Activated CD8-positive, alpha-beta T cell treated with anti-CD3 and anti-CD28 coated beads for 36 hours (primary cell): ENCODE data around the gene KL. TPM values are rescaled to one million over a fixed set of nuclear protein-coding genes. Genes with fewer than 3 reads are reported as not detected.

ENCODE experiments used
- ATAC-seq: fragments of 200-7000 bp; cut with Tn5 transposase; one replicate; pipeline ENCODE4 v1.10.0; 2021; ENCODE audit warnings: mild to moderate bottlenecking, moderate library complexity
- CTCF ChIA-PET: fragments of 350-600 bp; sonication (Branson Sonifier 250); formaldehyde crosslinking; loops from one replicate; lab custom pipeline; 2021; ENCODE audit warnings: antibody characterized with exemption; lab: Charles Lee
- POLR2A ChIA-PET: fragments of 350-600 bp; sonication (Branson Sonifier 250); formaldehyde crosslinking; loops from one replicate; lab custom pipeline; 2021; ENCODE audit warnings: antibody characterized with exemption; lab: Charles Lee
- DNase-seq: peaks from one replicate; pipeline ENCODE4 v3.0.0-alpha.2; 2020
- H3K27ac Mint-ChIP-seq: one replicate; pipeline ENCODE4 v1.8.0; 2021; ENCODE audit warnings: mild to moderate bottlenecking, mixed read lengths
- H3K27me3 Mint-ChIP-seq: one replicate; pipeline ENCODE4 v1.8.0; 2021; ENCODE audit warnings: mixed read lengths
- H3K36me3 Mint-ChIP-seq: one replicate; pipeline ENCODE4 v1.8.0; 2021; ENCODE audit warnings: low read depth, mixed read lengths
- H3K4me1 Mint-ChIP-seq: one replicate; pipeline ENCODE4 v1.8.0; 2021; ENCODE audit warnings: low read depth, mixed read lengths
- H3K4me3 Mint-ChIP-seq: one replicate; pipeline ENCODE4 v1.8.0; 2021; ENCODE audit warnings: mild to moderate bottlenecking, moderate library complexity, mixed read lengths
- H3K9me3 Mint-ChIP-seq: one replicate; pipeline ENCODE4 v1.8.0; 2021; ENCODE audit warnings: mixed read lengths
- intact Hi-C: fragments of 100-400 bp; cut with micrococcal nuclease; formaldehyde crosslinking; loops from one replicate; pipeline ENCODE4 v1.10.0; 2022
- total RNA-seq, 2 experiments: library from RNA; stranded (reverse); gene quantifications; one replicate each; pipeline ENCODE4 v1.2.3, GENCODE V29; 2021
- TF ChIP-seq, protein P1 (sequence below): fragments of 200-600 bp; IDR thresholded peaks from one replicate; pipeline ENCODE4 v1.8.0; 2022; ENCODE audit warnings: antibody characterized with exemption, mild to moderate bottlenecking

The KL gene
- total RNA-seq, 2 experiments from 2014 or later = 0.22 to 0.27 TPM

DNA sequence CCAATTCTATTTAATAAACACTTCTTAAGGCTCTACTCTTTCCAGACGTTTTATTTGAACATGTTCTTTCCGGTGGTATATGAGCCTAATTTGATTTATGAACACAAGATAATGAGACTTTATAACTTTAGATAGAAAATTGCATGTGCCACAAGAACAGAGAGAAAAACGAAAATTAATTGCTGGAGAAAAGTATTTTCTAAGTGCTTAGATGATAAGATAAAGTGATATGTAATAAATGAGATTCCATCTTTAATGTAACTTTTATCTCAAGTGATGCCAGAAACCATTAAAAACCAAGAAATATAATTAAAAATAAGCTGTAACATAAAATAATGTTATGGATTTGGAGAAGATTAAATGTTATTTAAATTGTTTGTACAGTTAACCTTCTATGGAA, 33.2 kb upstream of the KL start:
- TF ChIP-seq, protein P1, sequence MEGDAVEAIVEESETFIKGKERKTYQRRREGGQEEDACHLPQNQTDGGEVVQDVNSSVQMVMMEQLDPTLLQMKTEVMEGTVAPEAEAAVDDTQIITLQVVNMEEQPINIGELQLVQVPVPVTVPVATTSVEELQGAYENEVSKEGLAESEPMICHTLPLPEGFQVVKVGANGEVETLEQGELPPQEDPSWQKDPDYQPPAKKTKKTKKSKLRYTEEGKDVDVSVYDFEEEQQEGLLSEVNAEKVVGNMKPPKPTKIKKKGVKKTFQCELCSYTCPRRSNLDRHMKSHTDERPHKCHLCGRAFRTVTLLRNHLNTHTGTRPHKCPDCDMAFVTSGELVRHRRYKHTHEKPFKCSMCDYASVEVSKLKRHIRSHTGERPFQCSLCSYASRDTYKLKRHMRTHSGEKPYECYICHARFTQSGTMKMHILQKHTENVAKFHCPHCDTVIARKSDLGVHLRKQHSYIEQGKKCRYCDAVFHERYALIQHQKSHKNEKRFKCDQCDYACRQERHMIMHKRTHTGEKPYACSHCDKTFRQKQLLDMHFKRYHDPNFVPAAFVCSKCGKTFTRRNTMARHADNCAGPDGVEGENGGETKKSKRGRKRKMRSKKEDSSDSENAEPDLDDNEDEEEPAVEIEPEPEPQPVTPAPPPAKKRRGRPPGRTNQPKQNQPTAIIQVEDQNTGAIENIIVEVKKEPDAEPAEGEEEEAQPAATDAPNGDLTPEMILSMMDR = no peak
- no peak for ATAC-seq
- POLR2A ChIA-PET = interaction anchor here (1.3 kb wide), 1 partner anchor 10 kb away, joined by 3 read pairs; no protein-coding TSS in a partner anchor

DNA sequence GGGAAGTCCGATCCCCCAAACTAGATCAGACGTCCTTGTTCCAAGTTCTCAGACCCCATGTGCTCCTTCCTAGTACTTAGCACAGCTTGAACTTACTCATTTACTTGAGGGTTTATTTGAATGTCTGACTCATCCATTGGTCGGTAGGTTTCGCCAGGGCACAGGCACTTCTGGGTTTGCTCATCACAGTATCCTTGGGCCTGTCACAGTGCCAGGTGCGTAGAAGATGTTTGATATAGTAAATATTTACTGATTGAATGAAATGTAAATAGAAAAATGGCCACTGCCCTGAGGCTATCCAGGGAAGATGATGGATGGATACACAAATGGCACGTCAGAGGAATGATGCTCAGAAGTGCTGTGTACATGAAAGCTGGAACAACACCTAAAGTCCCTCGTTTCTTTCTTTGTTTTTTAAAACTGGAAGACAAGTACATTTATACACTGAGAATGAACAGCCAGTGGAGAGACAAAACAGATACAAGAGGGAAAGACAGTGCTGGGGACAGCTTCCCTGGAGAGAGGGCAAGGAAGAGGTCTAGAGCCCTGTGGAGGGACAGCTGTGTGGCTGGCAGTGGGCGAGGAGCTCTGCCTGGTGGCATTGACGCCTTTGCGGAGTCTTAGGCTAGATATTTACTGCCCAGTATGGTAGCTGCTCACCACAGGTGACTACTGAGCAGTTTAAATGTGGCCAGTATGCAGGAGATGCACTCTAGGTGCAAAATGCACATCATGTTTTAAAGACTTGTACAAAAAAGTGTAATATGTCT, 31.2 kb upstream of the KL start:
- CTCF ChIA-PET = no interaction called here
- no peaks in the 10 kb centered on the region for H3K36me3 Mint-ChIP-seq
- peaks cover 6% of the 10 kb centered on the region for H3K4me1 Mint-ChIP-seq
- TF ChIP-seq, protein P1 = no peak
- POLR2A ChIA-PET = no interaction called here
- no peaks in the 10 kb centered on the region for H3K9me3 Mint-ChIP-seq
- intact Hi-C loops = no loop called here
- H3K4me3 Mint-ChIP-seq = no peak overlapping the region
- DNase-seq (no peak), ATAC-seq (no peak)
- no peak overlapping the region for H3K27ac Mint-ChIP-seq
- H3K27me3 Mint-ChIP-seq = peaks cover 4% of the 10 kb centered on the region

More for the DNA sequence above, 33.2 kb upstream of the KL start:
- intact Hi-C loops = no loop called here
- H3K27ac Mint-ChIP-seq = no peak overlapping the region
- no peak overlapping the region for H3K4me3 Mint-ChIP-seq
- no peaks in the 10 kb centered on the region for H3K4me1 Mint-ChIP-seq
- no peaks in the 10 kb centered on the region for H3K36me3 Mint-ChIP-seq
- DNase-seq = no peak
- CTCF ChIA-PET = no interaction called here
- H3K9me3 Mint-ChIP-seq = no peaks in the 10 kb centered on the region
- H3K27me3 Mint-ChIP-seq = peaks cover 4% of the 10 kb centered on the region

DNA sequence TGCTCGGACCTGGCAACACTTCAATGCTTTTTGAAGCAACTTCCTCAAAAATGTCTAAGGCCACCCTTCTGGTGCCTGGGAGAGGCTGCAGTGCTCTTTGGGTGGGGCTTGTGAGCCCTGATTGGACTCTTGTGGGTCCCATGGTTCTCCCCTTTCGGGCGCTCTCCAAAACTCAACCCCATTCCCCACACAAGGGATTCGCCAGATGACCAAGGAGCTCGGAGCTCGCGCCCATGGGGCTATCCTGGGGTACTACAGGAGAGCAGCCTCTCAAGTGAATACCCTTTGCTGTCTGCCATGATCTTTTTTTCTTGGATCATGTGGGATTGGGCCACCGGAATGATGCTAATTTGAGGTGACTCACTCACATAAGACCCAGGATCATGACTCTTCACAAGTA, 29.7 kb upstream of the KL start:
- Mint-ChIP-seq H3K27ac (no peak overlapping the region), H3K4me3 (no peak overlapping the region), H3K4me1 (peaks cover 6% of the 10 kb centered on the region), H3K36me3 (no peaks in the 10 kb centered on the region), H3K9me3 (no peaks in the 10 kb centered on the region), H3K27me3 (peaks cover 11% of the 10 kb centered on the region)
- DNase-seq = no peak
- ChIA-PET CTCF (no interaction called here), POLR2A (no interaction called here)
- TF ChIP-seq, protein P1 = no peak
- intact Hi-C loops = no loop called here
- ATAC-seq = no peak

DNA sequence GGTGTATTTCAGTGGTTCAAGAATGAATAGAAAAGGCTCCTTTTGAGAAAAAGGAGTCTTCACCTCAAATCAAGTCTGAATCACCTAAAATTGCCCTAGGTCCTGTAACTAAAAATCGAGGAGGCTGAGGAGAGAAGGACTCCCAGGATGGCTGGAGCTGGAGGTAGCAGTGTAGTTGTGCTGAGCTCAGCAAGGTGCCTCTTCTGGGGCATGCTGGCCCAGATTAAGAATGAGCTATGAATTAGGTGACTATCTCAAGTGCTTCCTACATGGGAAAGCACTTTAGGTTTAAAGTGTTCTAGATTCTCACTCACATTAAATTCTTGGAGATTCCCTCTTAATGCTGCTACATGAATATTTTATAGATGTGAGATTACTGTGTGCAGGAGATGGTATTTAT, 28.8 kb upstream of the KL start:
- Mint-ChIP-seq H3K27ac (no peak overlapping the region), H3K4me1 (peaks cover 6% of the 10 kb centered on the region), H3K36me3 (no peaks in the 10 kb centered on the region), H3K9me3 (no peaks in the 10 kb centered on the region), H3K4me3 (no peak overlapping the region), H3K27me3 (peaks cover 13% of the 10 kb centered on the region)
- DNase-seq = no peak
- POLR2A ChIA-PET = no interaction called here
- CTCF ChIA-PET = interaction anchor here (1.0 kb wide), 1 partner anchor 11 kb away, joined by 3 read pairs; no protein-coding TSS in a partner anchor
- TF ChIP-seq, protein P1 = no peak
- intact Hi-C loops = no loop called here
- ATAC-seq = no peak

DNA sequence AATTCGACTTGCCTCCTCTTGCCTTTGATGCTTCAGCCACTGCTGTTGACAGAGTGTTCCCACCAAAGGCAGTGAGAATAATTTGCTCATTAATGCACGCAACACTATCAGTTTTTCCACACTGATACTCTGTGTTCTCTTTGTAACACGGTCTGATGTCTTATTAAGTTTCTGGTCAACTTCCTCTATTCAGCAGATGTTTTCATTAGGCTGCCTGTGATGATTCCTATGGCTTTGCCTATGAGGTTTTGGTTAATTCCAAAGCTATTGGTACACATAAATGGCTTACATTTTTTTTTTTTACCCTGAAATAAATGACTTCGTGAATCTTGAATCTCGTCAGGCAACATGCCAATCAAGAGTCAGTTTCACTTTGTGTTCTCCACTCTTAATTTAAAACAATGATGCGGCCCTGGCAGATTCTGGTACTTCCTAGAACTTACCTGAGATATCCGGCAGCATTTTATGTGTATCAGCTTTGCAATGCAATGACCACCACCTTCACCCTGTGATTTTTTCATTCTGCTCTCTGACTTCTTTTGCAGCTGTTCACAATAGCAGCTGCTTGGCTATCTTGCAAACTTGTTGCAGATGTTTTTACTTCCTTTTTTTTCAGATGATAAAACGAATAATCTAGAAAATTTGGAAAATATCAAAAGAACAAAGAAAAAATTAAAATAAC, 27.5 kb upstream of the KL start:
- intact Hi-C loops = no loop called here
- Mint-ChIP-seq H3K27me3 (peaks cover 13% of the 10 kb centered on the region), H3K9me3 (no peaks in the 10 kb centered on the region), H3K4me3 (peak overlapping the region; percentile 15), H3K4me1 (peaks cover 6% of the 10 kb centered on the region), H3K27ac (no peak overlapping the region), H3K36me3 (no peaks in the 10 kb centered on the region)
- ATAC-seq (no peak), DNase-seq (no peak)
- POLR2A ChIA-PET = no interaction called here
- TF ChIP-seq, protein P1 = no peak
- CTCF ChIA-PET = no interaction called here
